ENCODE measurements around the gene NXPH1.
A peak's percentile ranks its signal among the peaks of the same experiment; 100 is the strongest.

The NXPH1 gene

GRCh38 chr7:8433477-8434289 lies at the start of gene NXPH1:
NXPH1 (plus strand) TSS chr7:8433609.
- DNase-seq (ENCODE audit: low read depth) = no peak

- no peak for DNase-seq (ENCODE audit: low read depth)
Observed at GRCh38 chr7:8384901-8385300, 48.5 kb upstream of the NXPH1 start.

DNA sequence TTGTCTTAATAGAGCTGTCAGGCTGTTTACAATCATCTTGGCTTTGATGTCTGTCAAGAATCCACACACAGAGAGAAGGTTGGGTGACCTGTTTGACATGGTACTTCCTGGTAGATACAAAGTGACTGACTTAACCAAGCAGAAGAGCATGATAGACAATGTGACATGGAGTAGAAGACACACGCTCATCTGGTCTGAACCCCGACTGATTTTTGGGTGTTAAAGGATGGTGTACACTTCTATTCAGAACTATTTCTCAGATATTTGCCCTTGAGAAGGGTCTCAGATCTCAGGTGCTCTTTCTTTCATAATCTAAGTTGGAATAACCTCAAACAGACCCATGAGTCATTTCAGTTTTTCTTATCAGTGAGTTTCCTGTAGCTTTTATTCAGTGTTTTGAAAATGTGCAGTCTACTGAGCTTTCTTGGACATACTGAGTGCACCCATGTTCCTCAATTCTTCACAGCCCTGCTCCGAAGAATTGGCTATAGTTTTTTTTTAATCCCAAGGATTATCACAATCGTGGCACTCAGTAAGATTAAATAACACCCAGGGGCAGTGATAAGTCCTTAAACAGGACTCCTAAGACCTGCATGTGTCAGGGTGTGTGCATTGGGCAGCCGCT lies 46.4 kb upstream of the NXPH1 start:
- no peak for DNase-seq (ENCODE audit: low read depth)

- DNase-seq (ENCODE audit: low read depth) = no peak
Observed at GRCh38 chr7:8387551-8388256, 45.7 kb upstream of the NXPH1 start.

DNA sequence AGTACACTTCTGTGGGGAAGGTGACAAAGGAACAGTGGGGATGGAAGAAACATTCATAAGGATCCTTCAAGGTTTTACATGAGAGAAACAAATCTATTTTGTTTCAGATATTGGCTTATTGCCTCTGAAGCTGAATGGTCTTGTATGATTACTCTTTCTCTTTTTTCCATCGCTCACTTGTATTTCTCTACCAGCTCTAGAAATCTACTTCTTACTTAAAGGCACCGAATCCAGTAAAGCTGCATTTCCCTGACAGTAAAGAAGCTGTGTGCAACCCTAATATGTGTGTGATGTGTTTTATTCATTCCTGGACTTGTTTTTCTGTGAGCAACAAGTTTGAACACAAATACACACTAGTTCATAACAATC lies 45.2 kb upstream of the NXPH1 start:
- DNase-seq (ENCODE audit: low read depth) = no peak

DNA sequence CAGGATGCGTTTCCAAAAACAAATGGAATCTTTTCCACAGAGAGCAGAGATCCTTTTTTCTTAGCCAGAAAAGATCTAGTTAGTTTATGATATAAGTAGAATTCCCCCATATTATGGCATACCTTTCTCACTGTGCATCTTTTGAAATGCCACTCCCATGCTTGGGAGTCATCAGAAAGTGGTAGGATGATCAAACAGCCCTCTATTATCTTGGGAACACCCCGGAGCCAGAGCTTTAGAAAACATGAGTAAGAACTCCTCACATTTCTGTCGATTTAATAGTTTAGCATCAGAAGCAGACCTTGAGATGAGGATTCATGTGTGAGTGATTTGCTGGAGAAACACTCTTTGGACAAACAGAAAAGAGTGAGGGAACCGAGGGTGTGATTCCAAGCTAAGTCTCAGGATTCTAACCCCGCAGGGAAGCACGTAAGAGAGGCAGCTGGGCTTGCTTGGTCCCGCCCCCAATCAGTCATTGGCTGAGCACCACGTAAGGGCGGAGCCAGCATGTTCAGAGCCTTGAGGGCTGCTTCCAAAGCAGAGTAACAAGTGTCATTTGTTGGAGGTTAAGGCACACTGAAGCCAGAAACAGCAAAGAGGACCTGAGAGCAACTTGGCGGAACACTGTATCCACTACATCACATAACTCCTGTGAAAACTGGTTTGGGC lies 43.7 kb upstream of the NXPH1 start:
- DNase-seq (ENCODE audit: low read depth) = peak; percentile 2

- DNase-seq (ENCODE audit: low read depth) = no peak
Observed at GRCh38 chr7:8390262-8390626, 43.2 kb upstream of the NXPH1 start.

GRCh38 chr7:8391353-8392062 lies 41.9 kb upstream of the NXPH1 start:
- no peak for DNase-seq (ENCODE audit: low read depth)

DNA sequence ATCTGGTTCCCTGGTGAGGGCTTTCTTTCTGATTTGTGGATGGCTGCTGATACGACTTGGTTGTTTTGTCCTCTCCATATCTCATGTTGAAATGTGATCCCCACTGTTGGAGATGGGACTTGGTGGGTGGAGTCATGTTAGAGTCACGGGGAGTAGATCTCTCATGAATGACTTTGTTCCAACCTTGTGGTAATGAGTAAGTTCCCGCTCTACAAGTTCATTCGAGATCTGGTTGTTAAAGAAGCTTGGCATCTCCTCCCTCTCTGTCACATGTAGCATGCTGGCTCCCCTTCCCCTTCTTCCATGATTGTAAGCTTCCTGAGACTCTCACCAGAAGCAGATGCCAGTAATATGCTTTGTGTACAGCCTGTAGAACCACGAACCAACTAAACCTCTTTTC lies 37.1 kb upstream of the NXPH1 start:
- DNase-seq (ENCODE audit: low read depth) = no peak

DNA sequence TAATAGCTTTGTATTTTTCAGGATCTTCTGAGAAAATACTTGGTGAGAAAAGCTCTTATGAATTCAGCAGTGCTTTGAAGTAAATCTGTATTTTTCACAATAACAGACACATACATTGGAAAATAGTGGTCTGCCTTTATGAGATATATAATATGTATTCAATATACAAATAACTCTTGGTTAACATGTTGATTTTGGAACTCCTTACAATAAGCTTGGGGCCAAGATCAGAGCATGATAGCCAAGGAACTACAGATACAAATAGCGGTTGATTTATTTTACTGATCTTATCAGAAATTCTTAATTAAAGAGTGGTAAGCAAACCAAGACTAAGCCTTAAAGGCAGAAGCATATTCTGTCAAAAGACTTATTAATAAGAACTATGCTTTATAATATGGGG lies 24.5 kb upstream of the NXPH1 start:
- no peak for DNase-seq (ENCODE audit: low read depth)

DNA sequence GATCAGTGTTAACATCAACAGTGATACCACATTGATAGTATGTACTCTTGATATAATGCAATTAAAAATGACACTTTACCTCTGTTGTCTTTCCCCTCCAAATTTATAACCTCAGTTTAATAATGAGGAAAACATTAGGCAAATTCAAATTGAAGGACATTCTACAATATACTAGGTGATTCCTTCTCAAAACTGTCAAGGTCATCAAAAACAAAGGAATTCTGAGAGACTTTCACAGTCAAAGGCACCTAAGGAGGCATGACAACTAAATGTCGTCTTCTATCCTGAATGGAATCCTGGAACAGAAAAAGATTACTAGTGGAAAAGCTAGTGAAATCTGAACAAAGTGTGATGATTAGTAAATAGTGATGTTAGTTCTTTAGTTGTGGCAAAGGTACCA lies 22.3 kb upstream of the NXPH1 start:
- no peak for DNase-seq (ENCODE audit: low read depth)

DNA sequence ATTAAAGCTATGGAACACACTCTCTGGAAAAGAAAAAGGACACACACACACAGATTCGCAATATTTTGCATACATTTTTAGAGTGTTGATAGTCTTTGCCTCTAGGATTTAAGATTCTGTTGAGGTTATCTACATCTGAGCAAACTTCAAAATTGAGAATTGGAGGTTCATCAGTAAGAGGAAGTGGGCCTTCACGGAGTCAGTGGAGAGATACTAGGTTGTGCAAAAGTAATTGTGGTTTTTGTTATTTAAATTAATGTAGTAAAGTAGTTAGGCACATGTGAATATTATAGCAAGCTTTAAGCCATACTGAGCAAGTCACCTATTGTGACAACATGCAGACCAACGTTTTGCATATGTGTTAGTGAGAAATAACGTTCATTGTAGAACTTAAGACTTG lies 19.8 kb upstream of the NXPH1 start:
- no peak for DNase-seq (ENCODE audit: low read depth)

DNA sequence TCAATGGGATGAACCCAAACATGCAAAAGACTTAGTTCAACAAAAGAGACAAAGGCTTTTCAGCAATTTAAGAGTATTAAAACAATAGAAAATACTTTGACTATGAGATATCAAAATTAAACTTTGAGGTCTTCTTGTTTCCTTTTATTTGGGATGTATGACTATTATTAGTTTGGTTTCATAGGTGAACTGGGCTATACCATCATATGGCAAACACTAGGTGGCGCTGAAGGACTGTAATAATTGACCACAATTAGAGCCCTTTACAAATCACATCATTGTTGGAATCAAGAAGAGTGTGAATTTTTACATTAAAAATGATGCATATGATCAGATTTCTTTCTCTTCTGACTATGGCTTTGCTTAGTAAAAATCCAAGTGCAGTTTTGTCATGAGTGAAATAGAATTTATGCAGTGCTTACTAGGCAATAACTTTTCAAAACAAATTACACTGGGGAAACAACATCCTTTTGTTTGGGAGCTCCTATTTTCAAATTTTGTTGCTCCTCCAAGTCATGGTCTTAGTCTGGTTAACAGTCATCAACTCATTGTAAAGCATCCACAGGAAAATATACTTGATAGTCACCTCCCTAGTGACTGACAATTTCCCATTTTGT lies 14.7 kb upstream of the NXPH1 start:
- peak; percentile 65 for DNase-seq (ENCODE audit: low read depth)

DNA sequence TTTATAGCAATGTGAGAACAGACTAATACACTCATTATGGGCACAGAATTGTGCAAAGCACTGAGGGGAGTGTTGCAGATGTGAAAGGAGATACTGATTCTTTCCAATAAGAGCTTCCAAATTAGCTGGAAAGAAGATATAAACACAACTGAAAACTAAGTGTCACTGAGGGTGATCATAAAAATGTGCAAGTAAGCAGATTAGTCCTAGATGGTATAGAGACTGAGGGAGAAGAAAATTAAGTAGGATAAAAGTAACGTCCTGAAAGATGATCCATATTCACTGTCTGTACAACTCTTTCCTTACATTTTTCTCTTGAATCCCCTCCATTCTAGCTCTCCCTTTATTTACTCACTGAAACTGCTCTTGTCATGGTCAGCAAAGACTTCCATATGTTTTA lies 11.2 kb upstream of the NXPH1 start:
- DNase-seq (ENCODE audit: low read depth) = no peak

DNA sequence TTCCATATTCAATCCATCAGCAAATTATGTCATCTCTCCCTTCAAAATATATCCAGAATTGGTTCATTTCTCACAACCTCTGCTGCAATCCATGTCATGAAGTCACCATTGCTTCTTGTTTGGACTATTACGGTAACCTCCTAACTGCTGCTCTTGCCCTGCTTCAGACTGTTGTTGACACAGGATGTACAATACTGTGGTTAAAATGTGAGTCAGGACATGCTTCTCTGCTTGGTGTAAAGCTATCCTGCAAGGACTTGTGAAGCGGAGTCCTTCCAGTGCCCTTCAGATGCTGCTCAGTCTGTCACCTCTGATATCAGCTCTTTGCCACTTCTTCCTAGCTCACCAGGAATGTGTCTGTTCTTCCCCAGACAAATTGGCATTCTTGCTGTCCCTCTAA lies 10.4 kb upstream of the NXPH1 start:
- no peak for DNase-seq (ENCODE audit: low read depth)

DNA sequence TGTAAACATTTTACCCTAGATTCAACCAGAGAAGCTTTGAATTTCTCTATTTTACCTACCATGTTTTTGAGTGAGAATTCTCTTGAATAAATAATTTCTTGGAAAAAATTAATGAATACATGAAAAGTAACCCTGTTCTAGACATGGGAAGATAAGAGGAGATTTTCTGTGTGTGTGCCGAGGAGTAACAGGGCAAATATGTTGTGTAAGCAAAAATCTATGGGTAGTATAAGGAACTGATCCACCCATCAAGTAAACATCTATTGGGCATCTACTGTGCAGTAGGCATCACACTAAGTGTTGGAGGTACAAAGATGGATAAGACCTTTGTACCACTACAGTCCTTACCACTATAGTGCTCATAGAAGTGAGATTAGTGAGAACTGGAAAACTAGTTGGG lies 8.2 kb upstream of the NXPH1 start:
- DNase-seq (ENCODE audit: low read depth) = no peak

DNA sequence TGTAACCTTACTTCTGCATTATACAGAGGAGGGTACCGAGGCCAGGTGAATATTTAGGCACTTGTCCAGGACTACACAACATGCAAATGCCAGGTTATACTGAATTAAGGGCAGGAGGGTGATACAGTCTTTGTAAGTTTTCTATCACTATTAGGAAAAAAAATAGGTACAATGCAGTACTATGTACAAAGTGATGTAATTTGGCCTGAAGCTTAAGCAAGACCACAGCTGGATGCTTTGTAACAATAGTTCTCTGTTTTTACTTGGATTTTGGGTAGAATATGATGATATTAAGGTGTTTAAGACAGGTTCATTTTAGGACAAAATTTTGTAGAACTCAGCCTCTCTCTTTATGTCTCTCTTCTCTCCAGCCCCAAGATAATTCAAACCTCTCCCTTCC lies 2.8 kb upstream of the NXPH1 start:
- DNase-seq (ENCODE audit: low read depth) = no peak

DNA sequence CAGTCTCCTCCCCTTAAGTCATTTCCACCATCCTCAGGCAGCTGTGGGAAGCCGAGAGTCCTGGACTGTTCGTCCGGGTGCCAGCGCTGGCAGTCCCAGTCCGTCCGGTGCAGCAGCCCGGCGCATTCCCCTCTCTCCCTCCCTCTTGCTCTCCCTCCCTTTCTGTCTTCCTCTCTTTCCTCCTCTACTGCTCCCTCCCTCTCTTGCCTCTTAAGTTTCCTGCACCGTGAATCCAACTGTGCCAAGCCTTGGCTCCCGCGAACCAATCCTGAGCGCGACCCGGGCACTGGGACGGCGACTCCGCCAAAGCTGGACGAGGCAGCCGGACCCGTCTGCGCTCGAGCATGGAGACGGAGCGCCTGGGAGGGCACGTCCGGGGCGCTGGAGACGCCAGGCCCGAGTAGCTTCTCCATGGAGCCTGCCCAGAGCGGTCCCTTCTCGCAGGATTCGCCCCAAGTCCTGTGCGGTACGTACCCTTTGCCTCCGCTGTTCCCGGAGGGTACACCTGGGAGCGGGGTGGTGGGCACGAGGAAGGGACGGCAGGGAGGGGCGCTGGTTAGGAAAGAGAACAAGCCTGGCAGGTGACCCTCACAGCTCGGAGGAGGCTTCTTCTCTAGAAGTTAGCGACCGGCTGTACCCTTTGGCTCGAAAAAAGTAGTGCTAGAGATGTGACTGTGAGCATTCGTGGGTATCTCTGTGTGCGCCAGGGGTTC lies 1.0 kb downstream of the NXPH1 start:
- no peak for DNase-seq (ENCODE audit: low read depth)

DNA sequence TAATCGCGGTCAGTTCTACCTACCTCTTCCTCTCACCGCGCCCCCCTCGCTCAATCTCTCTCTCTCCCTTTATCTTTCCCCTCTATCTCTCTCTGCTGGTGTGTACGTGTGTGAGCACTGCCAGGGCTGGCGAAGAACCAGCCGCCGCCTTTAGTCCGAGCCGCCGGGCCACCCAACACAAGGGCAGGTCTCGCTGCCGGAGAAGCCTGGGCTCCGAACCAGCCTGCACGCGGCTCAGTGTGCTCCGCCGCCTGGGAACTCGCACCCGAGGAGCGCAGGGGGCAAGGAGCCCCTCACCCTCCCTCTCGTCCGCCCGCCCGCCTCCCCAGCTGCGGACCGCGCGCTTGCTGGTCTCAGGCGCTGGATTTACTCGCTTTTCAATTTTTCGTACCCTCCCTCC lies 1.7 kb downstream of the NXPH1 start:
- no peak for DNase-seq (ENCODE audit: low read depth)

DNA sequence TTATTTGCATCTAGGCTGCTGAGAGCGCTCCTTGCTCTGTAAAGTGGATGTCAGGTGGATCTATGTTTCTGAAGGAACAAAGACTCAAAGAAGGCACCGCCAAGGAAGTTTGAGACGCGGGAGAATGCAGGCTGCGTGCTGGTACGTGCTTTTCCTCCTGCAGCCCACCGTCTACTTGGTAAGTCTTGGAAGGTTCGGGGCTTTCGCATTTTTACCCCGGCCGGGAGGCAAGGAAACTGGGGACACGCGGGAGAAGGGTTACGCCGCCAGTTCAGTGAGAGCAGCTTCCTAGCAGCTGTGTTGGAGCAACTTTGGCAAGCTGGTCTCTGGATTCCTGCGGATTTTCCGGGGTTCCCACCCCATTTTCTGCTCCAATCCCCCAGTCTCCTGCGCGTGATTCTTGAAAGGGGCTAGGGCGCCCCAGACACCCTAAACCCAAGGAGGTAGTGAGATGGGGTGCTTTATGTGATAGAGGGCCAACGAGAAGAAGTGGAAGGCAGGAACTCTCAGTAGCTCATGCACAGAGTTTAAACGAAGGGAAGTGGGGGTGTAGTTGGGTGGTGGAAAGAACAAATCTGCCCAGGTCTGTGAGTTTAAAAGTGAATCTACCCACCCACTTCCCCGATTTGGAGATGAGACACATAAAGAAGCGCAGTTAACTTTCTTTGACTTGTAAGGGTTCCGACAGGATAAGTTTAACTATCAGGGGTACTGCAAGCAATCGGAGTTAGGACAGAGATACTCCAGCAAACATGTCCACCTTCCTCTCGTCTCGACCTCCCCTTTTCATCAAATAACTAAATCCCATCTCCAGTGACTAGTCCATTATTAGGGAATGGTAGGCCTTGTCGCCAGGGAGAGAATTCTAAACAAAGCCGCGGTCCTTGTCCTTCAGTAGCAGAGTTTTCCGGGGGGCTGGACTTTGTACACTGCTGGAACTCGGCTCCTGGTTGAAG lies 2.5 kb downstream of the NXPH1 start:
- no peak for DNase-seq (ENCODE audit: low read depth)
